Neural cell (in vitro differentiated cells): ENCODE measurements around the gene TMEFF2. TPM values are rescaled to one million over a fixed set of nuclear protein-coding genes. Genes with fewer than 3 reads are reported as not detected.

Source experiments
- H2AFZ ChIP-seq: fragments of 200-600, 300-800 bp; sonication (generic), shearing (Covaris generic); 2 replicates; pipeline ENCODE4 v1.6.0; 2014; ENCODE audit warnings: low read depth, mild to moderate bottlenecking, antibody characterized with exemption, low read length, moderate library complexity
- H3F3A ChIP-seq: fragments of 200-600 bp; shearing (Covaris generic); 2 replicates; pipeline ENCODE4 v1.6.1; 2016; ENCODE audit warnings: mild to moderate bottlenecking, moderate library complexity, mixed read lengths, antibody characterized with exemption, low read length; ENCODE audit not compliant: insufficient read depth, poor library complexity, severe bottlenecking
- H3K27ac ChIP-seq: fragments of 200-600, 300-800 bp; sonication (generic), shearing (Covaris generic); 2 replicates; pipeline ENCODE4 v1.5.1; 2014; ENCODE audit warnings: mild to moderate bottlenecking, low read length, moderate library complexity
- H3K27me3 ChIP-seq: fragments of 300-800, 200-600 bp; sonication (generic), shearing (Covaris generic); 2 replicates; pipeline ENCODE4 v1.6.0; 2014; ENCODE audit warnings: mild to moderate bottlenecking, low read depth, low read length, moderate library complexity; ENCODE audit not compliant: insufficient read depth
- H3K36me3 ChIP-seq: fragments of 300-800, 200-600 bp; sonication (generic), shearing (Covaris generic); 2 replicates; pipeline ENCODE4 v1.5.1; 2014; ENCODE audit warnings: mild to moderate bottlenecking, antibody characterized with exemption, low read length, moderate library complexity; ENCODE audit not compliant: insufficient read depth
- H3K4me2 ChIP-seq: fragments of 300-800, 200-600 bp; sonication (generic), shearing (Covaris generic); 2 replicates; pipeline ENCODE4 v1.6.0; 2014; ENCODE audit warnings: mild to moderate bottlenecking, low read length
- H3K4me3 ChIP-seq: fragments of 300-800, 200-600 bp; sonication (generic), shearing (Covaris generic); 2 replicates; pipeline ENCODE4 v1.5.1; 2014; ENCODE audit warnings: mild to moderate bottlenecking, low read length, moderate library complexity
- H3K79me2 ChIP-seq: fragments of 200-600 bp; shearing (Covaris generic); replicated peaks from 2 replicates; pipeline ENCODE4 v1.6.0; 2014; ENCODE audit warnings: mild to moderate bottlenecking, low read length, moderate library complexity; ENCODE audit not compliant: insufficient read depth
- H3K9ac ChIP-seq: fragments of 300-800, 200-600 bp; sonication (generic), shearing (Covaris generic); 2 replicates; pipeline ENCODE4 v1.6.1; 2016; ENCODE audit warnings: mild to moderate bottlenecking, low read length, mixed read lengths
- H3K9me2 ChIP-seq: fragments of 200-600 bp; shearing (Covaris generic); 2 replicates; pipeline ENCODE4 v1.6.1; 2016; ENCODE audit warnings: mild to moderate bottlenecking, low read length, mixed read lengths; ENCODE audit not compliant: insufficient read depth
- H3K9me3 ChIP-seq: fragments of 200-600, 300-800 bp; sonication (generic), shearing (Covaris generic); 2 replicates; pipeline ENCODE4 v1.6.1; 2016; ENCODE audit warnings: mild to moderate bottlenecking, mixed run types, low read length, moderate library complexity, mixed read lengths
- H4K20me1 ChIP-seq: fragments of 200-600 bp; shearing (Covaris generic); 2 replicates; pipeline ENCODE4 v1.6.1; 2016; ENCODE audit warnings: mild to moderate bottlenecking, mixed run types; ENCODE audit not compliant: insufficient read depth
- EP300 ChIP-seq: fragments of 450-650 bp; conservative IDR thresholded peaks from 2 replicates; pipeline ENCODE4 v1.6.1; 2014; ENCODE audit warnings: antibody characterized with exemption, mild to moderate bottlenecking, moderate library complexity; ENCODE audit not compliant: poor library complexity, severe bottlenecking
- MXI1 ChIP-seq: fragments of 450-650 bp; conservative IDR thresholded peaks from 2 replicates; pipeline ENCODE4 v1.6.1; 2014; ENCODE audit warnings: antibody characterized with exemption, mild to moderate bottlenecking; ENCODE audit not compliant: poor library complexity, severe bottlenecking
- POLR2AphosphoS5 ChIP-seq: IDR thresholded peaks from 2 replicates; pipeline ENCODE4 v1.6.1; 2012
- RAD21 ChIP-seq: fragments of 450-650 bp; conservative IDR thresholded peaks from 2 replicates; pipeline ENCODE4 v1.6.1; 2014; ENCODE audit warnings: antibody characterized with exemption, mild to moderate bottlenecking, moderate library complexity
- SMC3 ChIP-seq: fragments of 450-650 bp; conservative IDR thresholded peaks from 2 replicates; pipeline ENCODE4 v1.6.1; 2014; ENCODE audit warnings: antibody characterized with exemption, mild to moderate bottlenecking, moderate library complexity; ENCODE audit not compliant: poor library complexity
- TAF1 ChIP-seq: IDR thresholded peaks from 2 replicates; pipeline ENCODE4 v1.6.1; 2012; ENCODE audit warnings: low read depth
- polyA plus RNA-seq: library from polyadenylated mRNA; depleted of rRNA; stranded (reverse); fragments of >200 nt; gene quantifications from 2 replicates; pipeline ENCODE4 v1.2.3, GENCODE V29; 2014
- TF ChIP-seq, protein P1 (sequence below): fragments of 450-650 bp; IDR thresholded peaks from 2 replicates; pipeline ENCODE4 v1.5.1; 2014; ENCODE audit warnings: antibody characterized with exemption, mild to moderate bottlenecking, moderate library complexity; ENCODE audit not compliant: poor library complexity, severe bottlenecking

TMEFF2 gene
- polyA plus RNA-seq, 1 donor from 2014 or later = 24.6 TPM

GRCh38 chr2:192069417-192069816 lies 125.3 kb downstream of the TMEFF2 start:
- Histone ChIP-seq H3K36me3 (no peaks in the 10 kb centered on the region), H4K20me1 (no peaks in the 10 kb centered on the region), H3K79me2 (no peaks in the 10 kb centered on the region), H3K9ac (no peak overlapping the region), H3K27me3 (no peaks in the 10 kb centered on the region), H3F3A (peaks cover 3% of the 10 kb centered on the region), H3K27ac (no peak overlapping the region), H2AFZ (no peak overlapping the region), H3K4me3 (no peak overlapping the region), H3K4me2 (no peak overlapping the region), H3K9me3 (no peaks in the 10 kb centered on the region), H3K9me2 (no peaks in the 10 kb centered on the region)
- TF ChIP-seq TAF1 (no peak), MXI1 (no peak), POLR2AphosphoS5 (no peak)
- TF ChIP-seq, protein P1, sequence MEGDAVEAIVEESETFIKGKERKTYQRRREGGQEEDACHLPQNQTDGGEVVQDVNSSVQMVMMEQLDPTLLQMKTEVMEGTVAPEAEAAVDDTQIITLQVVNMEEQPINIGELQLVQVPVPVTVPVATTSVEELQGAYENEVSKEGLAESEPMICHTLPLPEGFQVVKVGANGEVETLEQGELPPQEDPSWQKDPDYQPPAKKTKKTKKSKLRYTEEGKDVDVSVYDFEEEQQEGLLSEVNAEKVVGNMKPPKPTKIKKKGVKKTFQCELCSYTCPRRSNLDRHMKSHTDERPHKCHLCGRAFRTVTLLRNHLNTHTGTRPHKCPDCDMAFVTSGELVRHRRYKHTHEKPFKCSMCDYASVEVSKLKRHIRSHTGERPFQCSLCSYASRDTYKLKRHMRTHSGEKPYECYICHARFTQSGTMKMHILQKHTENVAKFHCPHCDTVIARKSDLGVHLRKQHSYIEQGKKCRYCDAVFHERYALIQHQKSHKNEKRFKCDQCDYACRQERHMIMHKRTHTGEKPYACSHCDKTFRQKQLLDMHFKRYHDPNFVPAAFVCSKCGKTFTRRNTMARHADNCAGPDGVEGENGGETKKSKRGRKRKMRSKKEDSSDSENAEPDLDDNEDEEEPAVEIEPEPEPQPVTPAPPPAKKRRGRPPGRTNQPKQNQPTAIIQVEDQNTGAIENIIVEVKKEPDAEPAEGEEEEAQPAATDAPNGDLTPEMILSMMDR = no peak

DNA sequence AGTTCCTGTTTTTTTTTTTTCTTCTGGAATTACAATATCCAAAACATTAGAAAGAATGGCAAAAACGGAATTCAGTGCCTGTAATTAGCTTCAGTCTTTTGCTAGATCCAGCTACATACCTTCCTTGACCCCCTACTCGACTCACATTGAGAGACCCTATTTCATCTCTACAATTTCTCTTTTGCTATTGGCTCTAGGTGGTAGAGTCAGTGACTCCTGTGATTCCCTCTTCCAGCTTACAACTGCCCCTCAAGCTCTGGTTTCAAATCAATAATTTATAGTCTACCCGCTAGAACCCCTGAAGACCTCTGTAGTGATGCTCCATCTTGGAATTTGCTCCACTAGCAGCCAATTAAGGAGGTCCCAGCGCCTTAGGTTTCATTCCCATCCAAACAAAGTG lies 125.8 kb downstream of the TMEFF2 start:
- Histone ChIP-seq H3K4me3 (no peak overlapping the region), H2AFZ (no peak overlapping the region), H3K27me3 (no peaks in the 10 kb centered on the region)

DNA sequence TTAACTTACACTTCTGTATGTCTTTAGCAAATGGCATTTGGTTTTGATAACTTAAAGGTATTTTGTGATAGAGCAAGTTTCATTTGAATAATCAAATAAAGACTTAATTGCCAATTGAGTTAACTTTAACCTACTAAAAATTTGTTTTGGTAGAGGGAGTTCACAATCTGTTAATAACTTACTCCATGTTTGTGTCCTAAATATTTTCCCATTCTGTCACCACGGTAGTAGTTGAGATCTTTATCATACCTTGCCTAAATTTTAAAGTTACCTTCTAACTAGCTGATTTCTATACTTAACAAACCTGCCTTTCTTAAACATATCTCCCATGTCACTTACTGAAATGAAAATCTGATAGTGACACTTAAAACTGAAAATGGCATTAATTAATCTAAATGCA lies 127.1 kb downstream of the TMEFF2 start:
- Histone ChIP-seq H3K4me3 (no peak overlapping the region), H3K9me2 (no peaks in the 10 kb centered on the region), H2AFZ (no peak overlapping the region), H3K27me3 (no peaks in the 10 kb centered on the region), H4K20me1 (no peaks in the 10 kb centered on the region), H3K9ac (no peak overlapping the region), H3K79me2 (no peaks in the 10 kb centered on the region), H3K4me2 (no peak overlapping the region), H3F3A (peaks cover 5% of the 10 kb centered on the region), H3K9me3 (no peaks in the 10 kb centered on the region), H3K36me3 (no peaks in the 10 kb centered on the region), H3K27ac (no peak overlapping the region)
- no peak for TF ChIP-seq SMC3
- TF ChIP-seq, protein P1 = no peak
- no peak for TF ChIP-seq RAD21
- no peak for TF ChIP-seq TAF1

More for the DNA sequence above, 125.8 kb downstream of the TMEFF2 start:
- Histone ChIP-seq H3K4me2 (no peak overlapping the region), H3K9ac (no peak overlapping the region), H3K36me3 (no peaks in the 10 kb centered on the region), H4K20me1 (no peaks in the 10 kb centered on the region), H3K27ac (no peak overlapping the region), H3F3A (peaks cover 5% of the 10 kb centered on the region), H3K79me2 (no peaks in the 10 kb centered on the region), H3K9me2 (no peaks in the 10 kb centered on the region), H3K9me3 (no peaks in the 10 kb centered on the region)
- TF ChIP-seq POLR2AphosphoS5 (no peak), EP300 (no peak)
